RWPE2 (cell line): ENCODE data around the gene CPSF4.

Experiments
- ATAC-seq: fragments of 200-7000 bp; cut with Tn5 transposase; 3 replicates; pipeline ENCODE4 v1.9.1; 2021; ENCODE audit warnings: low read depth
- DNase-seq: peaks from one replicate; pipeline ENCODE4 v3.0.0-alpha.2; 2020; ENCODE audit warnings: low spot score
- H3K27ac ChIP-seq: fragments of 450-650 bp; 2 replicates; pipeline ENCODE4 v1.5.1; 2017; ENCODE audit warnings: mild to moderate bottlenecking; ENCODE audit not compliant: poor library complexity, severe bottlenecking
- H3K27me3 ChIP-seq: fragments of 250-450 bp; sonication (Bioruptor Pico); 2 replicates; pipeline ENCODE4 v1.5.1; 2021; ENCODE audit warnings: mild to moderate bottlenecking, moderate library complexity; ENCODE audit not compliant: insufficient read depth, poor library complexity, severe bottlenecking
- H3K36me3 ChIP-seq: fragments of 250-450 bp; sonication (Bioruptor Pico); 2 replicates; pipeline ENCODE4 v1.5.1; 2020; ENCODE audit warnings: low read depth, mild to moderate bottlenecking, moderate library complexity
- H3K4me1 ChIP-seq: fragments of 250-450 bp; sonication (Bioruptor Pico); 2 replicates; pipeline ENCODE4 v1.5.1; 2021; ENCODE audit warnings: mild to moderate bottlenecking, moderate library complexity; ENCODE audit not compliant: insufficient read depth, poor library complexity, severe bottlenecking
- H3K4me3 ChIP-seq: fragments of 250-450 bp; sonication (Bioruptor Pico); 2 replicates; pipeline ENCODE4 v1.5.1; 2021; ENCODE audit warnings: mild to moderate bottlenecking, moderate library complexity; ENCODE audit not compliant: severe bottlenecking
- H3K9me3 ChIP-seq: fragments of 250-450 bp; sonication (Bioruptor Pico); 2 replicates; pipeline ENCODE4 v1.5.1; 2021; ENCODE audit warnings: mild to moderate bottlenecking, moderate library complexity; ENCODE audit not compliant: severe bottlenecking
- TF ChIP-seq, protein P1 (sequence below): fragments of 450-650 bp; IDR thresholded peaks from one replicate; pipeline ENCODE4 v1.5.1; 2017; ENCODE audit warnings: mild to moderate bottlenecking, moderate library complexity; ENCODE audit not compliant: poor library complexity, severe bottlenecking

The CPSF4 gene

DNA sequence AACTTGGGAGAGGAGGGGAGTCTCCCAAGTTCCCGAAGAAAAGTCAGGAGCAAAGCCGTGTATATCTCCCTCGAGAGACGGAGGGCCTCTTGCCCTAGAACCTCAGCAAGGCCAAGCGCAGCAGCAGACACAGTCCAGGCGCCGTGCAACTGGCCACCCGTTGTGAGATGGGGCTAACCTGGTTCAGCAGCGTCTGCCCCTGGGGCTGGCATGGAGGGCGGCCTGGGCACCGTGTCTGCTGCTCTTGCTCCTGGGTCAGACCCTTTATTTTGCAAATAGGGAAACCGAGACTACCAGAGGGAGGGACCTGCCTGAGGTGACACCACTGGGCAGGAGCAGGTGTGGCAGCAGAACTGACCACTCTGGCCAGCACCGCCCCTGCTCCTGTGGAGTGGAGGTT is 13.8 kb downstream of the CPSF4 start:
- TF ChIP-seq, protein P1, sequence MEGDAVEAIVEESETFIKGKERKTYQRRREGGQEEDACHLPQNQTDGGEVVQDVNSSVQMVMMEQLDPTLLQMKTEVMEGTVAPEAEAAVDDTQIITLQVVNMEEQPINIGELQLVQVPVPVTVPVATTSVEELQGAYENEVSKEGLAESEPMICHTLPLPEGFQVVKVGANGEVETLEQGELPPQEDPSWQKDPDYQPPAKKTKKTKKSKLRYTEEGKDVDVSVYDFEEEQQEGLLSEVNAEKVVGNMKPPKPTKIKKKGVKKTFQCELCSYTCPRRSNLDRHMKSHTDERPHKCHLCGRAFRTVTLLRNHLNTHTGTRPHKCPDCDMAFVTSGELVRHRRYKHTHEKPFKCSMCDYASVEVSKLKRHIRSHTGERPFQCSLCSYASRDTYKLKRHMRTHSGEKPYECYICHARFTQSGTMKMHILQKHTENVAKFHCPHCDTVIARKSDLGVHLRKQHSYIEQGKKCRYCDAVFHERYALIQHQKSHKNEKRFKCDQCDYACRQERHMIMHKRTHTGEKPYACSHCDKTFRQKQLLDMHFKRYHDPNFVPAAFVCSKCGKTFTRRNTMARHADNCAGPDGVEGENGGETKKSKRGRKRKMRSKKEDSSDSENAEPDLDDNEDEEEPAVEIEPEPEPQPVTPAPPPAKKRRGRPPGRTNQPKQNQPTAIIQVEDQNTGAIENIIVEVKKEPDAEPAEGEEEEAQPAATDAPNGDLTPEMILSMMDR = no peak
- H3K9me3 ChIP-seq = no peaks in the 10 kb centered on the region
- ATAC-seq = no peak

DNA sequence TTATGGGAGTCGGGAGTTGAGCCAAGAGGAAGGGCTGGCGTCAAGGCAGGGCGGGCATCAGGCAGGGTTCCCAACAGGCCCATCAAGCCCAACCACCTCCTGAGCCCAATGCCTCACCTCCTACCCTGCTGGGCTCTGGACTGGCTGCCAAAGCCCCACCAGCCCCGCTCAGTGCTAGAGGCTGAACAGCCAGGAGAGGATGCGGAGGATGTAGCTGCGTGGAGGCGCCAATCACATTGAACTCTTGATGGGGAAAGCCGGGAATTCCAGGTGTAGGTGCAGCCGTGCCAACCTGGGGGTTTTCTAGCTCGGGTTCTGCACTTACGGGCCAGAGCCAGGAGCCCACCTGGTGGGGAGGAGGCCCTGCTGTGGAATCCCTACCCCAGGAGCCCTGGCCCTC is 14.4 kb downstream of the CPSF4 start:
- peaks cover 87% of the 10 kb centered on the region for H3K36me3 ChIP-seq
- no peak for ATAC-seq
- no peak overlapping the region for H3K4me3 ChIP-seq
- H3K27me3 ChIP-seq = no peaks in the 10 kb centered on the region
- DNase-seq = no peak
- no peaks in the 10 kb centered on the region for H3K4me1 ChIP-seq
- H3K9me3 ChIP-seq = no peaks in the 10 kb centered on the region
- no peak overlapping the region for H3K27ac ChIP-seq
- TF ChIP-seq, protein P1 = no peak

More for the DNA sequence above, 13.8 kb downstream of the CPSF4 start:
- H3K36me3 ChIP-seq = peaks cover 87% of the 10 kb centered on the region
- H3K4me1 ChIP-seq = no peaks in the 10 kb centered on the region
- DNase-seq = no peak
- H3K4me3 ChIP-seq = no peak overlapping the region
- no peak overlapping the region for H3K27ac ChIP-seq
- no peaks in the 10 kb centered on the region for H3K27me3 ChIP-seq

DNA sequence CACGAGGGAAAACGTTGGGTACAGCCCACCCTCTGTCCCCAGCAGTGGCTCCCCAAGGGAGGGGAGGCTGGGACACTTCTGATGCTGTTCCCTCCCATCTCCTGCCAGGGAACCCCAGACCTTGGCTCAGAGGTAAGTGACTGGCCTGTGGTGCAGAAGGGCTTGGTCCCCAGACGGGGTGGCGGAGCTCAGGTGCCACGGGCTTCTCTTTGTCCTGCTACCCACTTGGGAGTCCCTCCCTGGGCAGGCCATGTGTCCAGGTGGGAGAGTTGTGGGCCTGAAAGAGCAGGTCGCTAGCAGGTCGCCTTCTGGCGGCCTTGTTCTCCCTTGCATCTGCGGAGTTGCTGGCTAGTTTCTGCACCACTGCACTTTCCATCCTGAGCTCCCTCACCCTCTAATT is 17.1 kb downstream of the CPSF4 start:
- H3K27ac ChIP-seq = no peak overlapping the region
- DNase-seq (no peak), ATAC-seq (no peak)
- H3K27me3 ChIP-seq = no peaks in the 10 kb centered on the region
- peaks cover 87% of the 10 kb centered on the region for H3K36me3 ChIP-seq
- TF ChIP-seq, protein P1 = no peak
- no peak overlapping the region for H3K4me3 ChIP-seq
- H3K4me1 ChIP-seq = no peaks in the 10 kb centered on the region
- no peaks in the 10 kb centered on the region for H3K9me3 ChIP-seq

DNA sequence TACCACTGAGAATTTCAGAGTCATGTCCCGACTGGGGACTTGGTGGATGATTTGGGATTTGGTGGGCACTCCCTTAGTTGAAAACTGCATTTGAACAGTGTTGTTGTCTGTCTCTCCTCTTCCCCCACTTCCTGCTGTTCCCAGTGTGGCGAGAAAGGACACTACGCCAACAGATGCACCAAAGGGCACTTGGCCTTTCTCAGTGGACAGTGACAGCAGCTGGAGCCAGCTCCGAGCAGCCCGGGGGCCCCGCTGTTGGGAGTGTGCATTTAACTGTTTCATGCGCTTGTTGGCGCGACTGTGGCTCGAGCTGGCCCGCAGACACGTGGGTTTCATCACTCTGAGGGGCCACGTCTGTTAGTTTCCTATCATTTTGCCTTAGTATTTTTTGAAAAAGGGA is 17.5 kb downstream of the CPSF4 start:
- ATAC-seq = no peak
- peaks cover 87% of the 10 kb centered on the region for H3K36me3 ChIP-seq

DNA sequence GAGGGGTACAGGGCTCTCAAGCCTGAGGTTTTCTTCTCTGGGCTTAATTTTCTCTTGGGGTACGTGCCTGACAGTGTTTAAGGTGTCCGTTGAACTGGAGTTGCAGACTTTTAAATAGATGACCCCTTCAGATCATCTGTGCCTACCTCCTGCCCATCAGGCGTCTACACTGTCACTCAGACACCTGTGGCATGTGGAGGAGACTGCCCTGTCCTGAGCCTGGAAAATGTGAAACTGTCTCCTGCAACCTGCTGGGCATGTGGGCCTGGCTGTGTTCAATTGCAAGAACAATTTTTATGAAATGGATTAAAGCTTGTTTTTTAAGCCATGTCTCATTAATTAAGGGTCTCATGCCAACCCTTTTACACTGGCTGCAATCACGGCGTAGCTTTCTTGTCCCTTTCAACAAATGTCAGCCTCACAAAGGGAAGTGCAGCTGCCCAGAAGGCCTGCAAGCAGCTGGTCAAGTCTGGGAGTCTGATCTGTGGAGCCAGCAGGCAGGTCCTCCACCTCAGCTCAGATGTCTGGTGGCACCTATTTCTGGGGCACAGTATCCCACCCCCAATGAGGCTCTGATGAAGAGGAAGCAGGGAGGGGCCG is 18.4 kb downstream of the CPSF4 start:
- H3K36me3 ChIP-seq = peaks cover 87% of the 10 kb centered on the region
- DNase-seq = no peak
- ATAC-seq = no peak
- no peak overlapping the region for H3K4me3 ChIP-seq
- no peaks in the 10 kb centered on the region for H3K4me1 ChIP-seq
- H3K27ac ChIP-seq = no peak overlapping the region
- H3K27me3 ChIP-seq = no peaks in the 10 kb centered on the region
- TF ChIP-seq, protein P1 = no peak
- H3K9me3 ChIP-seq = no peaks in the 10 kb centered on the region

More for the DNA sequence above, 17.5 kb downstream of the CPSF4 start:
- Histone ChIP-seq H3K9me3 (no peaks in the 10 kb centered on the region), H3K4me3 (no peak overlapping the region), H3K4me1 (no peaks in the 10 kb centered on the region), H3K27ac (no peak overlapping the region), H3K27me3 (no peaks in the 10 kb centered on the region)
- TF ChIP-seq, protein P1 = no peak
- DNase-seq = no peak
